ENCODE results near the gene ARL3.

- no peak for TF ChIP-seq CTCF (conservative IDR thresholded peaks at IDR 0.05 in 1 of 2, IDR thresholded peaks at IDR 0.05 in 1 of 2; ENCODE audit: low read depth in 1 of 2, low read length in 2 of 2)
- no peak for TF ChIP-seq EZH2 (IDR thresholded peaks at IDR 0.05; ENCODE audit: low read length, missing control alignments)
These were observed 2.1 kb downstream of the ARL3 start for GRCh38 chr10:102712089-102712488.
